Gastrocnemius medialis (tissue), 4 donors: ENCODE measurements around the gene BRWD1.

Experiments
- CTCF ChIP-seq, 5 experiments: fragments of 450-650 bp in 3 of 5; fragments of 200-600 bp in 2 of 5; sonication (generic) in 2 of 5; IDR thresholded peaks in 4 of 5; conservative IDR thresholded peaks in 1 of 5; 1 replicate in 4 of 5; 2 replicates in 1 of 5; pipeline ENCODE4 v1.5.1; 2016 to 2019; ENCODE audit warnings: antibody characterized with exemption in 5 of 5, mild to moderate bottlenecking in 3 of 5, moderate library complexity in 3 of 5
- POLR2A ChIP-seq, 2 donors: fragments of 450-650 bp; IDR thresholded peaks; one replicate each; pipeline ENCODE4 v1.6.1; 2017; ENCODE audit warnings: antibody characterized with exemption in 2 of 2, mild to moderate bottlenecking in 2 of 2, moderate library complexity in 2 of 2

GRCh38 chr21:39220150-39220549 is 93.3 kb downstream of the BRWD1 start:
- TF ChIP-seq CTCF (IDR thresholded peaks at IDR 0.05 in 4 of 5, conservative IDR thresholded peaks at IDR 0.05 in 1 of 5) = no peak
- TF ChIP-seq POLR2A (IDR thresholded peaks at IDR 0.05) = no peak
